ENCODE results near the gene SPEG.

SPEG gene

DNA sequence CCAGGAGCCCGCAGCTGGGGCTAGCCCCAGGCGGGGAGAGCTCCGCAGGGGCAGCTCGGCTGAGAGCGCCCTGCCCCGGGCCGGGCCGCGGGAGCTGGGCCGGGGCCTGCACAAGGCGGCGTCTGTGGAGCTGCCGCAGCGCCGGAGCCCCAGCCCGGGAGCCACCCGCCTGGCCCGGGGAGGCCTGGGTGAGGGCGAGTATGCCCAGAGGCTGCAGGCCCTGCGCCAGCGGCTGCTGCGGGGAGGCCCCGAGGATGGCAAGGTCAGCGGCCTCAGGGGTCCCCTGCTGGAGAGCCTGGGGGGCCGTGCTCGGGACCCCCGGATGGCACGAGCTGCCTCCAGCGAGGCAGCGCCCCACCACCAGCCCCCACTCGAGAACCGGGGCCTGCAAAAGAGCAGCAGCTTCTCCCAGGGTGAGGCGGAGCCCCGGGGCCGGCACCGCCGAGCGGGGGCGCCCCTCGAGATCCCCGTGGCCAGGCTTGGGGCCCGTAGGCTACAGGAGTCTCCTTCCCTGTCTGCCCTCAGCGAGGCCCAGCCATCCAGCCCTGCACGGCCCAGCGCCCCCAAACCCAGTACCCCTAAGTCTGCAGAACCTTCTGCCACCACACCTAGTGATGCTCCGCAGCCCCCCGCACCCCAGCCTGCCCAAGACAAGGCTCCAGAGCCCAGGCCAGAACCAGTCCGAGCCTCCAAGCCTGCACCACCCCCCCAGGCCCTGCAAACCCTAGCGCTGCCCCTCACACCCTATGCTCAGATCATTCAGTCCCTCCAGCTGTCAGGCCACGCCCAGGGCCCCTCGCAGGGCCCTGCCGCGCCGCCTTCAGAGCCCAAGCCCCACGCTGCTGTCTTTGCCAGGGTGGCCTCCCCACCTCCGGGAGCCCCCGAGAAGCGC lies 49.1 kb downstream of the SPEG start:
- no peak for DNase-seq

DNA sequence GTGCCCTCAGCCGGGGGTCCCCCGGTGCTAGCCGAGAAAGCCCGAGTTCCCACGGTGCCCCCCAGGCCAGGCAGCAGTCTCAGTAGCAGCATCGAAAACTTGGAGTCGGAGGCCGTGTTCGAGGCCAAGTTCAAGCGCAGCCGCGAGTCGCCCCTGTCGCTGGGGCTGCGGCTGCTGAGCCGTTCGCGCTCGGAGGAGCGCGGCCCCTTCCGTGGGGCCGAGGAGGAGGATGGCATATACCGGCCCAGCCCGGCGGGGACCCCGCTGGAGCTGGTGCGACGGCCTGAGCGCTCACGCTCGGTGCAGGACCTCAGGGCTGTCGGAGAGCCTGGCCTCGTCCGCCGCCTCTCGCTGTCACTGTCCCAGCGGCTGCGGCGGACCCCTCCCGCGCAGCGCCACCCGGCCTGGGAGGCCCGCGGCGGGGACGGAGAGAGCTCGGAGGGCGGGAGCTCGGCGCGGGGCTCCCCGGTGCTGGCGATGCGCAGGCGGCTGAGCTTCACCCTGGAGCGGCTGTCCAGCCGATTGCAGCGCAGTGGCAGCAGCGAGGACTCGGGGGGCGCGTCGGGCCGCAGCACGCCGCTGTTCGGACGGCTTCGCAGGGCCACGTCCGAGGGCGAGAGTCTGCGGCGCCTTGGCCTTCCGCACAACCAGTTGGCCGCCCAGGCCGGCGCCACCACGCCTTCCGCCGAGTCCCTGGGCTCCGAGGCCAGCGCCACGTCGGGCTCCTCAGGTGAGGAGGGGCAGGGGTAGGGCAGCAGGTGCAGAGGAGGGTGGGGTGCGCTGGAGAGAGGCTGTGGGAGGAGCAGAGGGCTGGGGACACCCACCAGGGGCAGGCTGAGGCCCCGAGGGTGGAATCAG lies 49.9 kb downstream of the SPEG start:
- DNase-seq, result no peak

DNA sequence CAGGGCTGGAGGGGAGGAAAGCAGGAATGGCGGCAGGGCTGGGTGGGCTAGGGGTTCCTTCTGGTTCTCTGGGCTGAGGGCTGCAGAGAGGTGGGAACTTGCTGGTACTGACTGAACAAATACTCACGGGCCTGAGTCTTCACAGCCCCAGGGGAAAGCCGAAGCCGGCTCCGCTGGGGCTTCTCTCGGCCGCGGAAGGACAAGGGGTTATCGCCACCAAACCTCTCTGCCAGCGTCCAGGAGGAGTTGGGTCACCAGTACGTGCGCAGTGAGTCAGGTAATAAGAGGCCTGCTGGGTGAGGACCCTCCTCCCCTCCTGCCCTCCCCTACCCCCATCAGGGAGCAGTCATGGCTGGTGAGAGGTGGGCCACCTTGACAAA lies 50.5 kb downstream of the SPEG start:
- no peak for DNase-seq

DNA sequence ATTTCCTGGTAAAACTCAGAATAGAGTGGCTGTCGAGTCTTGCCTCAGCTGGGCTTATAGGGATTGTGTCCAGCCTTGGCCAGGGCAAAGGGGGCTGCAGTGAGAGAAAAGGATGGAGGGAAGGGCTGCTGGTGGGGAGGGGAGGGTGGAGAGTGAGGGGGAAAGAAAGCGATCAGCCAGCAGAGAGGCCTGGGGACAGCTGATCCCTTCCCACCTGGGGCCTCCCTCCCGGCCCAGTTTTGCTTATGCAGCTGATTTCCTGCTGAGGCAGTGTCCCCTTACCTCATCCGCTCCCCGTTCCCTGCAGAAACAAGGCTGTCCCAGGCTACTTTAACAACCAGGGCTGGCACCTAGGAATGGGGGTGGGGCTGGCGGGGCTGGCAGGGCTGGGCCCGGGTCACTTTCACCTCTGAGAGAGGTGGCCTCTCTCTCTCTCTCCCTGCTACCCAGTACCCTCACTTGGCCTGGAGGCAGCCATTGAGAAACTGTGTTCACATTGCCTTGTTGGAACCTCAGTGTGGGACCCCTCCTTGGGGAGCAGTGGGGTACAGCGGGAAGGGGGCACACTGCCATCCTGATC lies 51.8 kb downstream of the SPEG start:
- DNase-seq, result no peak

DNA sequence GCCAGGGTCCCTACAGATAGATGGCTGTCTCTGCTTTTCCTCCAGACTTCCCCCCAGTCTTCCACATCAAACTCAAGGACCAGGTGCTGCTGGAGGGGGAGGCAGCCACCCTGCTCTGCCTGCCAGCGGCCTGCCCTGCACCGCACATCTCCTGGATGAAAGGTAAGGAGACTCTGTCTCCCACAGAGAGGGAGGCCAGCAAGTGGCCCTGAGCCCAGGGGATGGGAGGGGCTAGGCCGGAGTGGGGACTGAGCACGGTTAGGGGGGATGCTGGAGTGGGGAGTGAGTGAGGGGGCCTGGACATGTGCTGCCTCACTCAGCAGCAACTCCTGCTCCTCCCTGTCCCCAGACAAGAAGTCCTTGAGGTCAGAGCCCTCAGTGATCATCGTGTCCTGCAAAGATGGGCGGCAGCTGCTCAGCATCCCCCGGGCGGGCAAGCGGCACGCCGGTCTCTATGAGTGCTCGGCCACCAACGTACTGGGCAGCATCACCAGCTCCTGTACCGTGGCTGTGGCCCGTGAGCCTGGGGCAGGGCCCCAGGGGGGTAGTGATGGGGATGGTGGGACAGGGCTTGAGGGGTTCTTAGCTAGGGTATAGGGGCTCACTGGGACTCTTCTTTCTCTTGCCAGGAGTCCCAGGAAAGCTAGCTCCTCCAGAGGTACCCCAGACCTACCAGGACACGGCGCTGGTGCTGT lies 53.7 kb downstream of the SPEG start:
- no peak for DNase-seq

DNA sequence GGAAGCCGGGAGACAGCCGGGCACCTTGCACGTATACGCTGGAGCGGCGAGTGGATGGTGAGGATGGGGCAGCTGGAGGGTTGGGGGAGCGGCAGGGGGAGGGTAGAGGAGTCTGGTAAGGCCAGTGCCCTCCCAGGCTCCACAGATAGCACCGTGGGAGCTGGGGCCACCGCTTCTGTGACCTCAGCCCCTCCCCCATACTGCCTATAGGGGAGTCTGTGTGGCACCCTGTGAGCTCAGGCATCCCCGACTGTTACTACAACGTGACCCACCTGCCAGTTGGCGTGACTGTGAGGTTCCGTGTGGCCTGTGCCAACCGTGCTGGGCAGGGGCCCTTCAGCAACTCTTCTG lies 54.2 kb downstream of the SPEG start:
- DNase-seq, result no peak

DNA sequence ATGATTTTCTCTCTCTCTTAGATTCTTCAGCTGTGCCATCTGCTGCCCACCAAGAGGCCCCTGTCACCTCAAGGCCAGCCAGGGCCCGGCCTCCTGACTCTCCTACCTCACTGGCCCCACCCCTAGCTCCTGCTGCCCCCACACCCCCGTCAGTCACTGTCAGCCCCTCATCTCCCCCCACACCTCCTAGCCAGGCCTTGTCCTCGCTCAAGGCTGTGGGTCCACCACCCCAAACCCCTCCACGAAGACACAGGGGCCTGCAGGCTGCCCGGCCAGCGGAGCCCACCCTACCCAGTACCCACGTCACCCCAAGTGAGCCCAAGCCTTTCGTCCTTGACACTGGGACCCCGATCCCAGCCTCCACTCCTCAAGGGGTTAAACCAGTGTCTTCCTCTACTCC lies 54.7 kb downstream of the SPEG start:
- DNase-seq, result no peak

DNA sequence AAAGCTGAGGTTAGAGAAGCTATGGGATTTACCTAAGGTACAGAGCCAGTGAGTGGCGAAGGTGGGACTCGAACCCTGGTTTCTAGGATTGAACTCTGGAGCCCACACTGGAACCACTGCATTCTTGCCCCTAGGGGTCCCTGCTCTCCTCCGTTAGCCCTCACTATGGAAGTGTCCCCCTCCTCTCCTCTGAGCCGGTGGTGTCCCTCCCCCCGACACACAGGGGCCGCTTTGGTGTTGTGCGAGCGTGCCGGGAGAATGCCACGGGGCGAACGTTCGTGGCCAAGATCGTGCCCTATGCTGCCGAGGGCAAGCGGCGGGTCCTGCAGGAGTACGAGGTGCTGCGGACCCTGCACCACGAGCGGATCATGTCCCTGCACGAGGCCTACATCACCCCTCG lies 55.5 kb downstream of the SPEG start:
- no peak for DNase-seq

DNA sequence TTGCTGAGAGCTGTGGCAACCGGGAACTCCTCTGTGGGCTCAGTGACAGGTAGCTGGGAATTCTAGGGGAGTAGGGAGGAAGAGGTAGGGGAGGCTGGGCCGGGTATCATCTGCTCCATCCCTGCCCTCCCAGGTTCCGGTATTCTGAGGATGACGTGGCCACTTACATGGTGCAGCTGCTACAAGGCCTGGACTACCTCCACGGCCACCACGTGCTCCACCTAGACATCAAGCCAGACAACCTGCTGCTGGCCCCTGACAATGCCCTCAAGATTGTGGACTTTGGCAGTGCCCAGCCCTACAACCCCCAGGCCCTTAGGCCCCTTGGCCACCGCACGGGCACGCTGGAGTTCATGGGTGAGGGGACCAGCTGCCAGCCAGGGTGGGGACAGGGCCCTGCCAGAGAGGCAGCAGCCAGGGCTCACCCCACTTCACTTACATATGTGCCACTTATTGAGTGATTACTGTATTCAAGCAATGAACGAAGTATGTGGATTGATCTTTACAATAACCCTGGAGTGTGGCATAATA lies 56.0 kb downstream of the SPEG start:
- DNase-seq, result no peak

DNA sequence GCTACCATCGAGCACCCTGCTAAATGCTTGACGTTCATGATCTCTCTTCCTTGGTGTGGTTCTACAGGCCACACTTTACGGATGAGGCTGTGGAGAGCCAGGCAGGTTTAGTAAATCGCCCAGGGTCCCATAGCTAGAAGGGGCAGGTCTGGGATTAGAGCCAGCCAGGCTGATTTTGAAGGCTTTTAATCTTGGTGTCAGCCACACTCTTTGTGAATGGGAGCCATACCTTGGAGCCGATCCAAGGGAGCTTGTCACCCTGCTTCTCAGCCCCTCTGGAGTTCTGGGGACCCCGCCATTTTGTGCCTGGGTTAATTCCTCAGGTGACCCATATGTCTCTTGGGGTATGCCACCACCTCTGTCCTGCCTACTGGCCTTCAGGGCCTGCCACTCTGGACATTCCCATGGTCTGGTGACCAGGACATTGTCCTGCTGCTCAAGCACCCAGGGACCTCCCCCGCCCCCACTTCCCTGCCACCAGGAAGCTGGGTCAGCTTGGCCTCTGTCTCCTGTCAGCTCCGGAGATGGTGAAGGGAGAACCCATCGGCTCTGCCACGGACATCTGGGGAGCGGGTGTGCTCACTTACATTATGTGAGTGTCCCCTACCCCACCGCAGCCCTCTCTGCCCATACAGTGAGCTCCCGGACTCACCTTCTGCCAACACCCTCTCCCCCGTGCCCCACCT lies 56.8 kb downstream of the SPEG start:
- no peak for DNase-seq

DNA sequence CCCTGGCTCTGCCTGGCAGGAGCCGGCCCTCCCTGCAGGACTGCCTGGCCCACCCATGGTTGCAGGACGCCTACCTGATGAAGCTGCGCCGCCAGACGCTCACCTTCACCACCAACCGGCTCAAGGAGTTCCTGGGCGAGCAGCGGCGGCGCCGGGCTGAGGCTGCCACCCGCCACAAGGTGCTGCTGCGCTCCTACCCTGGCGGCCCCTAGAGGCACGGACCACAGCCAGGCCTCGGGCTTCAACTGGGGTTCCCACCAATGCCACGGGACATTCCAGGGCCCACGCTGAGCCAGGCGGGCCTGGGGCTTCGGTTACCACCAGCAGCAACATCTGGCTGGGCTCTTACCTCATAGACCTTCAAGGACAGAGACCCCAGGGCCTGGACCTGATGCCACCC lies 57.9 kb downstream of the SPEG start:
- no peak for DNase-seq

DNA sequence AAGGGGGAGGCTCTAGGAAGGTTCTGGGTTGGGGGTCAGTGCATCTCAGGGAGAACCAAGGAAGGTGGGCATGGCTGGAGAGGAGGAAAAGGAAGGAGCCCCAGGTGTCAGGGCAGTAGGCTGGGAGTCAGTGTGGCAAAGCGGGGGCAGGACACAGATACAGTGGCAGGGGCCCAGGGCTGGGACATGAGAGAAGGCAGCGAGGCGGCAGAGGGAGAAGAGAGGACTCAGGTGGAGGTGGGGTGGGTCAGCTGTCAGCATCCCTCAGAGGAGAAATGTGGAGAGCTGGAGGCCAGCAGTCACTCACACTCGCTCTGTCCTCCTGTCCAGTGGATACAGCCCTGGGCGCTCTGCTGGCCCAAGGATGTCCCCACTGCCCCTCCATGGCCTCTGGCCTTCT lies 58.4 kb downstream of the SPEG start:
- no peak for DNase-seq

DNA sequence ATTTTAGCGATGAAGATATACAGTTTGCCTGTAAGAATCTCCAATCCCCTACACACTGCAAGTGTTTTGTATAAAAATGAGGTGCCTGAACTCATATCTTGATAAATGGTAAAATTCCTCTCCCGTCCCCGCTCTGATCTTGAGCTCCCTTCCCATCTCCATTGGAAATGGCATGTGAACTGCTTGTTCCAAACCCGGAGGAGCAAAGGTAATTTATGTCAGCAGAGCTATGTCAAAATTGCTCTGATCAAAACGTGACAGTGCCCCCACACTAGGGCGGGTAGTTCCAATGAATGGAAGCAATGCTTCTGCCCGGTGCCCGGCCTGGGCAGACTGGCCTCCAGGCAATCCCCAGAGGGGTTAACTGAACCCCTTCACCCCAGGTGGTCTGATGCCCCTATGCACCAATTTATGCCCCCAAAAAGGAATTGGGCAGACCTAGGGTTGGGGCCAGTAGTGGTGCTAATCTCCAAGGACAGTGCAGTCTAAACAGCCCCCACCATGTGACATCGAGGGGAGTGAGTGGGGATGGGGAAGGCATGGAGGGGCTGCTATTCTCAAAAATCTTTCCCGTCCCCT lies 60.4 kb downstream of the SPEG start:
- DNase-seq, result no peak

DNA sequence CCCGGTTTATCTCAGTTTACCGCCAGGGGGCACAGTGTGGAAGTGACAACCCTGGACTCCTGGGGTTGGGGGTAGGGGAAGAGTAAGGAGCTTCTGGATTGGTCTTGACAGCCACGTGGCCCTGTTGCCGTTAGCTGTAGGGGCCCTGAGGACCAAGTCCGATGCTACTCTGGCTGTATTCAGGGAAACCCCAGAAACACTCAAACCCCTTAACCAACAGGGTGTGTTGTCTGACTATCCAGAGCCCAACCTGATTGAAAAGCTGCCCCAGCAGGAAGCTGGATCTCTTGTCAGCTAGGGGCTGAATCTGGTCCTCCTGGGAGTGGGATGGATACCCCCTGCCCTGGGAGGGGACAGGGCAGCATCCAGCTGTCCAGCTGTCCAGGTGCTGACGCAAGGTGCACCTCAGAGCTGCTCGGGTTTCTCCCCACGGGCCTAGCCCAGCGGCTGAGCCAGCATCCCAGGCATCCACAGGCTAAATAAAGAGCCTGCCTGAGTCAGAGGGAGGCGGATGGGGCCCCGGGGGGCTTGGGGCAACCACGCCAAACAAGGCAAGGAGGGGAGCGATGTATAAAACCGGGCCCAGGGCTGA lies 61.0 kb downstream of the SPEG start:
- peak; percentile 41 for DNase-seq

DNA sequence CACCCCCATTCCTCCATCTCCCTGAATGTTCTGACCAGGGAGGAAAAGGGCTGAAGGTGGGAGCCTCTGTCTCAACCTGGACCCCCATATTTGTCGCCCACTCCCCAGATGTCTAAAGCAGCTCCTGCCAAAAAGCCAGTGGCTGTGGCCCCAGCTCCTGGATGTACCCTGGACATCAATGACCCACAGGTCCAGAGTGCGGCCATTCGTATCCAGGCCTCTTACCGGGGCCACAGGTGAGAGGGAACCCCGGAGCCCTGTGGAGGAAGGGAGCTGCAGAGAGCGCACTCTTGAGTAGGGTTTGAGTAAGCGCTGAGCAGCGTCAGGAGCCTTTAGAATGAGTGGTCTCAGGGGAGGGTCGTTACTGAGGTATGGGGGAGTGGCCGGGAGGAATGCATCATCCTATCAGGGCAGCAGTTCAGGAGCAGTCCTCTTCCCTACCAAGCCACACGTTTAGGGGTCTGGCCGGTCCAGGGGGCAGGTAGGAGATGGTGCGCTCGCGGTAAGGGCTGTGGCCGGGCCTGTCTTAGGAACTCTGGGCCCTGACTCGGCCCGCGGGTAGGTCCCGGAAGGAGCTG lies 61.7 kb downstream of the SPEG start:
- DNase-seq, result no peak

DNA sequence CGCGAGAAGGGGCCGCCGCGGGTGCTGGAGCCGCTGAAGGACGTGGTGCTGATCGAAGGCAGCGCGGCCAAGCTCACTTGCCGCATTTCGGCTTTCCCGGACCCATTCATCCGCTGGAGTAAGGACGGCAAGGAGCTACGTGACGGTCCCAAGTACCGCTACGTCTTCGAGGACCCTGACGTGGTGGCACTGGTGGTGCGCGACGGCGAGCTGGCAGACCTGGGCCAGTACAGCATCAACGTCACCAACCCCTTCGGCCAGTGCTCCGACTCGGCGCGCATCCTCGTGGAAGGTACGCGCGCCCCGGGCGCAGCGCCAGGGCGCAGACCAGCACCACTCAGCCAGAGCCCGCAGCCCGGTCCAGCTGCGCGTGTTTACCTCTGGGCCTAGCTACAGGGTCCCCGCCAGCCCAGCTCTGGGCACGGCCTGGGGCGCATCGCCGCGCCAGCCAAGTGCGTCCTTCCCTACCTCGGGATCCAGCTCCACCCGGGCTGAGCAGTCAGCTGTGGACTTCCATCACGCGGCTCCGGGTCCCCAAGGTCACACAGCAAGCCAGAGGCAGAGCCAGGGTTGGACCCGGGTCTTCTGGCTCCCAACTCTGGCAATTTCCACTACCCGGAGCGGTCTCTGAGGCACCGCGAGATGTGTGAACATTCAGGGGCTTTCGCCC lies 62.3 kb downstream of the SPEG start:
- no peak for DNase-seq

DNA sequence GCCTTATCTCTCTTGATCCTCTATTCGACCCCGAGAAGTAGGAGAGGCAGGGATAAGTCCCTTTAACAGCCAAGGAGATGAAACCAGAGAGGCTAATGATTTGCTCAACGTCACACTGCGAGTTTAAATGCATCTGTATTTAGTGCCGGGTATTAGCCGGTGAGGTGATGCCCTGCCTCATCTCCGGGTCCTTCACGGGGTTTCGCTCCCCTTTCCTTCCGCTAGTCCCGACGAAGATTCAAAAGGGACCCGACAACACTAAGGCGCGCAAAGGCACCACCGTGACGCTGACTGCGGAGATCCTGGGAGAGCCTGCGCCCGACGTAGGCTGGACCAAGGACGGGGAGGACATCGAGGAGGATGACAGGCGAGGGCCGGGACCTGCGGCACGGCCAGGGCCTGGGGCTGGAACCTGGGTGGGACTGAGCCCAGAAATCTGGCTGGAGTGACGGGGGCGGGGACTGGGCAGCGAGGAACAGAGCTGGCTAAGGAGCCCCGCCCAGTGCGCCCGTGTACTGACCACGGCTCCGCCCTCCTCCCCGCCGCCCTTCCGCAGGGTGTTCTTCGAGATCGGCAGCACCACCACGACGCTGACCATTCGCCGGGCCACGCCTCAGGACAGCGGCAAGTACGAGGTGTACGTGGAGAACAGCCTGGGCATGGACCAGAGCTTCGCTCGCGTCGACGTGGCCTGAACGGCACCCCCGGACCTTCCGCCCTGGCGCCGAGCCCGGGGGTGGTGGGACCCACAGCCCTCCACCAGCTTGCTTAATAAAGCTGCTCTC lies 63.0 kb downstream of the SPEG start:
- no peak for DNase-seq

DNA sequence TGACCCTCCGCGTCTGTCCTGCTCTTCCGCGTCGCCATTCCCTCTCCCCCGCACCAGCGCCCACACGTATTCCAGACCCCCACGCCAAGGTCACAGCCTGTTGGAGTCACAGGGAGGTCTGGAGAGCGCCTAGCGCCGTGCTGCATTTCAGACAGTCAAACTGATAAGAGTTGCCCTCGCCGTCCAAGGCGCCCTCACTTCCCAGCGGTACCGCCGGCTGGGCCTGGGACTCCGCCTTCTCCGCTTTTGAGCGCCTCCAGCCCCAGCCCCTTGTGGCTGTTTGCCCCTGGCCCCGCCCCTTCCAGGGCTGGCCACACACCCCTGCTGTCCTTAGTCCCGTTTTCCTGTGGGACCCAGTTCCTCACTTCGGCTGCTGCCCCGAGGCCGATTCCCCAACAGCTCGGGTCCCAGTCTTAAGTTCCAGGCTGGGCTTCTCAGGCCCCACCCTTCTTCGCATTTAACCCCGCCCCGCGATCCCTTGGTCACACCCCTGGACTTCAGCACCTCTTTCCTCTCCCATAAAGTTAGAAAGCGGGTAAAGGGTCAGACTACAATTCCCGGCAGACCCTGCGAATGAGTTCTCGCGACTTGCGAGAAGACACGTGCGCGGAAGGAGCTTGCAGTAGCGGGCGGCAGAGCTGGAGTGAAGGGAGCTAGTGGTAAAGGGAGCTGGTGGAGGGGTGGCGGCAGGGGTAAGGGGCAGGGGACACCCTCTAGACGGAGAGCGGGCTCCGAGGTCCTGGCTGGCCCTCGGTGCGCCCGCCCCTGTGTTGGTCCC lies 63.8 kb downstream of the SPEG start, which contains the start of gene GMPPA:
Gene GMPPA (plus strand): TSS at position 612 of the 778 bp plus-strand sequence. CDS start 1,085 bp downstream, outside the sequence.
- peak; percentile 88 for DNase-seq

DNA sequence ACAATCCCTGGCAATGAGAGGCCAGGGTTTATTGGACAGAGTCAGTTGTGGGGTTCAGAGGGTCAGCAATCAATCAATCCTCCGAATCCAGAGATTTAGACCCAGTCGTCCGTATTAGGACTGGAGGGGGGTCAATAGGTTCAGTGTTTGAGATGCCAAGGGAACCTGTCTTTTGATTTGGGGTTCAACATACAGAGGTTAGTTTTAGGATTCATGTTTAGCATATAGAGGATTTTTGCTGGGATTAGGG lies 64.3 kb downstream of the SPEG start:
- DNase-seq, result no peak

Data from T-helper 9 cell (primary cell).